Amniotic stem cell (primary cell): ENCODE data around the gene STK38L.

Source experiments
- DNase-seq: peaks from one replicate; lab custom pipeline; 2025; lab: John Stamatoyannopoulos, UW

The STK38L gene

DNA sequence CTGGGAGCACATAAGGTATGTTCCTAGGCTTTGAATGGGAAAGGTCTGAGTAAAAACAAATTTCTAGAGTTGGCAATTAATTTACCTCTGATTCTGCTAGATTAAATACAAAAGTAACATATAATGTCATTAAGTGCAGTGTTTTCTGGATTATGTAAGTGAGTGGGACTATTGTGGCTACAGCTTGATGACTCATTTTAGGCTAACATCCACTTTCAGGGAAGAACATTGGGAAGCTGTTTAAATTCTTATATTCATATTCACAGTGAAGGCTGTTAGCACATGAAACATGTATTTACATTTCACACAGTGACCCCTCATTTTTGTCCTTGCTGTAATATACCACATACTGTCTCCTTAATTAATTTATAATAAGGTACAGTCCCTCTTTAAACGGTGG is 75.3 kb downstream of the STK38L start:
- DNase-seq: no peak

DNA sequence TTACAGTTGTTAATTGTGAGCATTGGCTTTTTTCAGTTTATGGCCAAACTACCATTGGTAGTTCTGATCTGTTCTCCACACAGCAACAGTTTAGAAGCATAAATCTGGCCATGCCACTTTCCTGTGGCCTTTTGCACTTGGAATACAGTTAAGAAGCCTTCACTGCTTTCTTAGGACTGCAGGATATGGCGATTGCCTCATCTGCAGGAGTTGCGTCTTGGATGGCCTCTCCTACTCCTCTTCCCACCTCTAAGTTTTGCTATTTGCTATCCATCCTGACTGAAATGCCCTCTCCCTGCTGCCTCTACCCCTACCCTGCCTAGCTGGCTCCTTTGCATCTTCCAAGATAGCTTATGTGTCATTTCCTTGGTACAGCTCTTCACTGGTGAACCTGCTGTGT is 75.8 kb downstream of the STK38L start:
- DNase-seq: no peak

DNA sequence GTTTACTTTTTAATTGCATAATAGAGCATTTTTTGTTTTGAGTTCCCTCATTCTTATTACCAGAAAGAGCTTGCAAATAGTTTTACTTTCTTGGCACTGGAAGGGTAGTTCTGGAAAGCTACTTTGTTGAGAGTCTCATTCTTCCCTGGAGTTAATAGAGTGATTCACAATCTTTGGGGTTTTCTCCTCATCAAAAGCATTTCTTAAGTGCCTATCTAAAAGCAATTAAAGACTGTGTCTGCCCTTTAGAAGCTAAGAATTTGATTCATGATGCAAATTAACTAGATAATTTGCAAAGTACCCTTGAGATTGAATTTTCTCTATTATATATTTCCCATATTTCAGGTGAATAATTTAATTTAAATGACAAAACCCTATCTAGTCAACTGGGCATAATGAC is 80.4 kb downstream of the STK38L start:
- DNase-seq: no peak

DNA sequence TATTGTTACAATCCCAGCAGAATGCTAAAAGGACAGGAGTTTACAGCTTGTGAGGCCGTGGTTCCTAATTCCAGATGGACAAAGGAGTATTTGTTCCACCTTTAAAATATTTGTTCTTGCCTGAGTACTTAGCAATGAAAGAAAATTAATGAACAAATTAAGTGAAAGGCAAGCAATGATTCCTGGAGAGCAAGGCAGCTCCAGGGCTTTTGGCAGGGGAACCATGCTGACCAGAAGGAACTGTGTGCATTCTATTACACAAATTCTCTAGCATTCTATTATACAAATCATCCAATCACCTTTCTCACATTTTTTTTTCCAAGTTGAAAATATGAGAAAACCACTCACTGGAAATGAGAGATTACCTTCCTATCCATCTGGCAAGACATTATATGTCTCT is 86.8 kb downstream of the STK38L start:
- DNase-seq: no peak

DNA sequence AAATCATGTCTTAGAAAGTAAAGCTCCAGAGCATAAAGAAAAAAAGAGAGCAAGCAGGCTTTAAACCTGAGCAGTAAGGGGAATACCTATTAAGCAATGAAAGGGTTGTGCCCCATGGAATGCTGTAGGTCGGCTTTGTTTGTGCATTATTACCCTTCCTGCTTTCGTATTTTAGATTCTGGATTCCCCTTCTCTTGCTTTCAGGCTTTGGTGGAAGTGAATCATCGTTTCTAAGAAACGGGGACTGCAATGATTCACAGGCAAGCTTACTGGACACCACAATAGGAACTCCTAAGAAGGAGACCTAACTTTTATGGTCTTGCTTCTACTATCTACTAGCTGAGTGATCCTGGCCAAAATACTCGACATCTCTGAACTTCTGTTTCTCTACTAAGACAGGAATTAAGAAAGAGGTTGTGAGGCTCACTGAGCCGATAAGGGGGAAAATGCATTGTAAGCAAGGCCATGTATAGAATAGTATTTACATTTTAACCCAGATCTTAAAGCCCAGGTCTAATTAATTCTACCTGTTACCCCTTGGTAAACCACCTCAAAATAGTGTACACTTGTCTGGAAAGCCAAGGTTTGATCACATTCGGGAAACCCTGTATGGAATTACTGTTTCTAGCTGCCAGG is 87.3 kb downstream of the STK38L start:
- peak; percentile 79 for DNase-seq

DNA sequence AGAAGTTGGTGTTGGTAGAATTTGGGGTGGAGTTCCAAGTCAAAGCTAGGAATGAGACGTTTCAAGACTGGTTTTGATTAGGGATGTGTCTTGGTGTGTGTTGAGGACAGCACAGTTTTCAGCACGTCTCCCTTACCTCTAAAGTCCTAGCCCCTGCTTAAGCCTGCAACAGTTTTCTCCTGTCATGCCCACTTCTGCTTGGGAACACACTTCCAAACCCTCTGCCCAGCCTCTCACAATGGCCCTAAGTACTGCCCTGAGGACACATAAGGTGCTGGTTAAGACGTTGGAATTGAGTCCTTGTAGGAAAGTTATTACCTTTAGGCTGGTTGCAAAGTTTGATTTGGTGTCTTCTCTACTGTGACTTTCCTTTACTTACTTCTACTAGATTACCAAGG is 87.8 kb downstream of the STK38L start:
- no peak for DNase-seq

DNA sequence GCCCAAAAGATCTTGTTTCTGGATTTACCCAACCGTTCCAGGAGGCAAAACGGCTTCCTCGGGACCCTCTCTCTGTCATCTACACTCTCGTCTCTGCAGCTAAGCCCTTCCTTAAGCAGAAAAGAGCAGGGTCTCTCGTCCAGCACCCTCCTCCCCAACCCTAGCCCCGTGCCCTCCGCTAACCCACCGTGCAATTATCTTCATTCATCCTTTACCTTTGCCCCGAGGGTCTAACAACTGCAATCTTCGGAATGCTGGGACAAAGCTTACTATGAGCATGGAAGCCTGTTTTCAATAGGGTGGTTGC is 88.3 kb downstream of the STK38L start:
- no peak for DNase-seq

DNA sequence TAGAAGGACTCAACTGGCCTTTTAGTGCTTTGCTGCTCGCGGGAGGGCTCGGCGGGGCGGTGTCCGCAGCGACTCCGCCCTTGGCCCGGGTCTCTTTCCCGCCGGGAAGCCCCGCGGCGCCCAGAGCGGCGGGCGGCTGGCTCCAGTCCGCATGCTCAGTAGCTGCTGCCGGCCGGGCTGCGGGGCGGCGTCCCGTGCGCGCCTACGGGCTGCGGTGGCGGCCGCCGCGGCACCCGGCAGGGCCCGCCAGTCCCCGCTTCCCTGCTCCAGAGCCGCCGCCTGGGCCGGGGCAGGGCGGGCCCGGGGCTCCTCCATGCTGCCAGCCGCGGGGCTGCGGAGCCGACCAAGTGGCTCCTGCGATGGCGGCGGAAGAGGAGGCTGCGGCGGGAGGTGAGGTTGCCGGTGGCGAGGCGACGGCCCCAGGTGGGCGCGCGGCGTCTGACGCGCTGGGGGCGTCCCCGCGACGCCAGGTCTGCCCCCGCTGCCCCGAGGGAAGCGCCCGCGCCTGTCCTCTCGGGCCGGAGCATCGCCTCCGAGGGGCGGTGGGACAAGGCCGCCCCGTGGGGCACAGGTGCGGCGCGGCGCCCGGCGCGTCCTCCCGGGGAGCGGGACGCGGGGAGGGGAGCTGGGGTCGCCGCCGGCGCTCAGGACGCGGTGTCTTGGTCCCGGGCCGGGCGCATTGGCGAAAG is 88.8 kb downstream of the STK38L start, which contains the start of gene BMAL2:
Gene BMAL2, plus strand, starts transcription at position 123 of the 689 bp plus-strand sequence. Its CDS starts 237 bp downstream, at position 360.
- no peak for DNase-seq

DNA sequence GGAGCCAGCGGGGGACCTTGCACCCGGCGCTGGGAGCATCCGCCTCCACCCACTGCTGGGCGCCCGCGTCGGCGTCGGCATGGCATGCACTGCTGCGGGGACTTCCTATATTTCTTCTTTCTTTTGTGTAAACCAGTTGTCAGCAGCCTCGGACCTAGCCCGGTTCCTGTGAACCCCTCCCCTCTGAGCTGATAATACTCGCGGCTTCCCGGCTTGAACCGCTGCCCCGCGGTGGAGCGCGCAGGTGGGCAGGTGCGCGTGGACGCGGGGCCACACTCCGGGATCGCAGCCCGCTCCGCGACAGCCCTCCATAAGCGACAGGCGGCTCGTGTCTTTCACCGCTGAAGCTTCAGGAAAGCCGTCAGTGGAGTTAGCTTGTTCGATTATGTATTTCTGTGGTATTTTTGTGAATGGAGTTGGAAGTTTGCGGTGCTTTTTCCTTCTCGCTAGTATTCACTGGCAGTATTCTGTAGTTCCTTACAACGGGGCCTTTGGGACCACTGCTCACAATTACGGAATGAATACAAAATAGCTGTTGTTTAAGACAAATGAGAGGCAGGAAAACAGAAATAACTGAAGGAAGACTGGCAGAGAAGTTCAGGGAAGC is 89.4 kb downstream of the STK38L start:
- no peak for DNase-seq

DNA sequence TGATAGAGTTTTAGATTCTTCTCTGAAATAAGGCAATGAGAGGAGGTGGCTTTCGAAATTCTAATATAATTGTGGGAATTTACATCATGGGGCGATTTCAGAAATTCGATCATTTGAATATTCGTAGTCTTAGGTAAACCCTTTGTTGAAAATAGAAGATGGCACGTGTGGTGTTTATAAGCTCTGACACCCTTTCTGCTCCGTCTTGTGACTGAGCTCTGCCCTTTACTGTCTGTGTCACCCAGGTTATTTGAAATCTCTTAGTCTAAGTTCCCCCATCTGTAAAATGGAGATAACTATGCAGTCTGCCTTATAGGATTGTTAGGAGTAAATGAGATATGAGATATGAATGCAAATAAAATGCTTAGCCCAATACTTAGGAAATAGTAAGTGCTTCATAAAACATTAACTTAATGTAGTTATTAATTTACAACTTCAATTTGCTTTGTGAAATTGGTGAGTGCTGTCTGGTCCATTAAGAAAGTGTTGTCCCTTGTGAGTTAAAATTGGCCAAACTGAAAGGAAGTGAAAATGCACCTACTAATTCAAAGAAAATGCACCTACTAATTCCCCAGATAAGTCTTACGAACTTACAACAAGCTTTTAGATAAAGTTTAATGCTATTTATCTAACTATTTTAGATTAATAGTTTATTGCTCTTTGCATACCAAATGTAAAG is 90.1 kb downstream of the STK38L start:
- DNase-seq: no peak

DNA sequence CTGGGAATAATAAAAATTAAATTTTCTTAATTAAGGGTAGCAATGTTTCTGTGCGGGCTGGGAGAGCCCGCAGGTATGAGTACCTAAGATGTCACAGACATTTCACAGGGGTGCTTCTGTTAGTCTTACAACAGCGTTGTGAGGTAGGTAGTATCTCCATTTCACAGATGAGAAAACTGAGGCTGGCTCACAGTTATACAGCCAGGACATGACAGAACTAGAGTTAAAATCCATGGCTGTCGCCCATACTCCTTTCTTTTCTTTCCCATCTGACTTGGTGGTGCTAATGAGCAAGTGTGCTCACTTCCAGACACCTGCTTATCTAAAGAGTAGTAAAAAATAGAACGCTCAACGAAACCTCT is 90.6 kb downstream of the STK38L start:
- no peak for DNase-seq

DNA sequence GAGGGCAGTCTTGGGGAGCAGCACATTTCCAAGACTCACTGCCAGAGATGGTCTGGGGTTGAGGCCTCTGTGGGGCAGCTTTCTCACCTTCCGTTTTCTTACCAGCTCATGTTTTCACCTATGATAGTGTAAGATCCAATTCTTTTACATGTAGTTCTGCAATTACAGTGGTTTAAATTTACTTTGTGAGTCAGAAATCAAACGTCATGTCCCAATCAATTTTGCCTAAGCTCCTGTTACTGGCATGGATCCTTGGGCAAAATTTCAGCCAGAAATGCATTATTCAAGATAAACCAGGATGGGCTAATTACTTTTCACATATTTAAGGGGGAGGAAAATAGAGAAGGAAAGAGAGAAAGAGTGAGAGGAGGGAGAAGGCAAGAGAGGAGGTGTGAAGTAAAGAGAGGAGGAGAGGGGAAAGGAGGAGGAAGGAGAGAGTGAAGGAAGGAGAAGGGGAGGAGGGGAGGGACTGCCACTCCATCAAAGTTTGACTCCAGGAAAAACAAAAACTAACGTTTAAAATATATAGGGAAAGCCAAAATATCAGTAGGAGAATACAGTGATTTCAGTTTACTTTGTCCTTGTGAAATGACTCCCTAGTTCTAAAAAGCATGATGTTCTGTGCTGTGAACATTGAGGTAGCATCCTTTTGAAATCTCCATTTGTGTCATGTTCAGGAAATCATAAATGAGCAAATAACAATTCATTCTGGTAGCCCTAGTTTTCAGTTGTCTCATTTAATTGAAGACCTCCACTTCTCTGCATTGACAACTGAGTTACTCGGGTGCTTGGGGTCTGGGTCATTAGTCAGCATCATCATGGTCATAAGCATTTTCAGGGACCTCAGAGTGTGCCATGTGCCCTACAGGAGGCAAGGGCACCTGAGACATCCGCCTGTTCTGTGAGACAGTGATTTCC is 91.5 kb downstream of the STK38L start:
- DNase-seq: no peak

DNA sequence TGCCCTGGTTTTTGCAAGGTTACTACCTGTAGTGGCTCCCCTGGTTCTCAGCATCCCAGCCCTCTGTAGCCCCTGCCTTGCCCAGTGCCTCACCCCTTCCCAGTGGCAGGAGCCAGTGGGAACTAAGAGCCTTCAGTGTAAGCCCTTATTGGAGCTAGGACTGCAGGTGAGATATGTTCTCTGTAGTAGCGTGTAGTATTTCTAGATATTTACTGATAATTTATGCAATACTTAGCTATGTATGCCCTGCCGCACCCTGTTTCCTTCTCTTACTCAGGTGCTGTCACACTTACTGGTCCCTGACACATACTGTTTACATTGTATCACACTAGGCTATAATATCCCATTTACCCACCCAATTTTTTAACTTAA is 92.2 kb downstream of the STK38L start:
- DNase-seq: no peak

DNA sequence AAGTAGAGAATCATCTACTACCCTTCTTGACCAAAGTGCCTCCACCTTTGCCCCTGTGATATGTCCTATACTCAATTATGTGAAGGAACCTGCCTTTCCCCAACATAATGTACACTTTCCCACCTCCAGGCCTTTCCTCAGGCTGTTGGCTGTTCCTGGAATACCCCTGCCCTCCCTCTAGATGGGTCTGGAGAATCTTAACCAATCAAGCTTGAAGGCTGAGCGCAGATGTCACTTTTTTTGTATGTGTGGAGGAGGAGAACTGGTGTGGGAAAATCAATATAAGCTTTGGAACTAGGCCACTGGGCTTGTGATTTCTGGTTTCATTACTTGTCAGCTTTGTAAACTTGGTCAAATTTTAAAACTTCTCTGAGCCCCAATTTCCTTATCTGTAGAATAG is 93.3 kb downstream of the STK38L start:
- no peak for DNase-seq

DNA sequence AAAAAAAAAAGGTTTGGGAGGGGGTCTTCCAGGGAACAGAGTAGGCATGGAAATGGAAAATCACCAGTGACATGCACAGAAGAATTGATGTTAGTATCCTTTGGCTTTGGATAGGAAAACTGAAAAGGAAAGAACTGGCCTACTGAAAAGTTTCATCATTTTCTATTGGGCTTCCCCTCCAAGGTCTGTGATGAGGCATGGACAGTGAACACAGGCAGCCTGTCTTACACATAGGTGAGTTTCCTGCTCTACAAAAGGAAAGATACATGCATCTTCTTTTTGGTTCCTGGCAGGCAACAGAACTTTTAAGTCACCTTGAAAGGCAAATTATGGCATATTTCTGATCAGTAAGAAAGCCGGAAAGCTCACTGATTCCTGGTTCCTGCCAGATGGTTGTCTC is 94.4 kb downstream of the STK38L start:
- no peak for DNase-seq

DNA sequence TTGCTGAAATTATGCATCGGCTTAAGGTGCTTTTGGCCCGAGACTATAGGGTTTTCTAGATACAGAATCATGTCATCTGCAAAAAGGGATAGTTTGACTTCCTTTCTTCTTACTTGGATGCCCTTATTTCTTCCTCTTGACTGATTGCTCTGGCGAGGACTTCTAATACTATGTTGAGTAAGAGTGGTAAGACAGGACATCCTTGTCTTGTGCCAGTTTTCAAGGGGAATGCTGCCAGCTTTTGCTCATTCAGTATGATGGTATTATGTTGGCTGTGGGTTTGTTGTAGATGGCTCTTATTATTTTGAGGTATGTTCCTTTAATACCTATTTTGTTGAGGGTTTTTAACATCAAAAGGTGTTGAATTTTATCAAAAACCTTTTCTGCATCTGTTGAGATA is 96.9 kb downstream of the STK38L start:
- DNase-seq: no peak

DNA sequence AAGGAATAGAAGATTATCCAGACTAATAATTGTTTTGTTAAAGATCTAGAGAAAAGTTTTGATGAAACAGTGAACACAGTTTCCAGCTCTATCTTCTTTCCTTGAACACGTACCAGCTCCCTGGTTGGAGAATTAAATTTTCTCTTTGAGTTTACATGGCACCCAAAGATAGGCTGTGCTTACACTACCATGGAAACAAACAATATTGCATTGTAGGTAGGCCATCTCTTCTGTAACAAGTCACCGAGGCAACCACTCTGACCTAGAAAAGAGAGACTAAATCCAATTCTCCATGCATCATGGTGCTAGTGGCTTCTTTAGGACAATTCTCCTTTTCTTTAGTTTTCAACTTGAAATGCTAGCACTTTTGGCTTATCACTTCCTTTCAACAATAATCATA is 98.5 kb downstream of the STK38L start:
- DNase-seq: no peak

DNA sequence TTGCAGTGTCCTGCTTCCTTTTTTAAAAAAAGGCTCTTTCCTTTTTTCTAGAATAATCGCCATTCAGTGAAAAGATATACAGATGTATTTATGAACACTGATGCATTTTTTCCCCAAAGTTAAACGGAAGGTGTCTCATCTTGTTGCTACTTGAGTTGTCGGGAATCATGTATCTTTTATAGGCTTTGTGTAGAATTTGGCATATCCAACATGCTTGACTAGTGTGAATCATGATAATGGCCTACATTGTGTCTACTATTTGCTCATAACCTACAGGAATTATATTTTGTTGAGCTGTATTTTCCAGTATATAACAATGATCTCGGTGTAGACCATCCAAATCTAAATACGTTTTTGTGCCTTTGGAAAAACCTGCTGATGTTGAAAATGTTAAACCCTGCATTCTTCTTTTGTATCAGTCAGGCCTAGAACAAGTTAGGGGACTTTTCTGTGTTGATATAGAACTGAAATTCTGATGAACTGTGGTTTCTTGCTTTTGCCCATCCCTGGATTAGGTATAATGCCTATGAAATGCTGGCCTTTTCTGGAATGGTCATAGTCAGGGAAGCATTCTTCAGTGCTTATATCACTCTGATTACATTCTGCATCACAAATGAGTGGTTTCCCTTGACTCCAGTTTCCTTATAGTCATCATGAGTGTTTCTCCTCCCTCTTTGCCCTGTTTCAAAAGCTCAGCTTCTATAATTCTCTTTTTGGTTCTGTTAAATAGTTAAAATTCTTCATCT is 99.3 kb downstream of the STK38L start:
- peak; percentile 91 for DNase-seq

DNA sequence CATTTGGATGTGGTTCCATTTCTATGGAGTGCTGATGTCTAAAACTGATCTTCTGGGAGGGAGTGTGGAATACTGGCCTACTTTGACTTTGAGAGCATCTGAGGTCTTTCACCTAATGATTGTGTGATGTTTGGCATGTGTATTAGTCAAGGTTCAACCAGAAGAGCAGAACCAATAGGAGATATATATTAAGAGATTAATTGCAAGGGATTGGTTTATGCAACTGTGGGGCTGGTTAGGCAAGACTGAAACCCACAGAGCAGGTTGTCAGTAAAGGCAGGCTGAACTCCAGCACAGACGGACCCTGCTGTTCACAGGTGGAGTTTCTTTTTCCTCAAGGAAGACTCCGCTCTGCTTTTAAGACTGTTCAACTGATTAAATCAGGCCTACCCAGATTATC is 100.2 kb downstream of the STK38L start:
- DNase-seq: no peak

DNA sequence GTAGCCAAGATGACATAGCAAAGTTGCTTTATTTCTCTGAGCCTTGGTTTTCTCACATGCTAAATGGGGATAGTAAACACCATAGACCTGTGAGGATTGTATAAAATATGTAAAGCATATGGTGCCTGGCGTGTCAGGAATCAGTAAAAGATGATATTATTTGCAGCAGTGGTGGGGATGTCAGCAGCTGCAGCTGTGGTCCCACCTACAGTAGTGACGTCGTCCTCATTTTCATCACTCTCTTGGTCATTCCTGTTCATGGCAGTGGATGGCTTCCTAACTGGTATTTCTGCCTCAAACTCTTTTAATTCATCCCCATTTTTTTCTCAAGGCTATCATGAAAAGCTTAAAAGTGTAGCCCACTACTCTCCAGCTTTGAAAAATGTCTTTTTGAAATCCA is 100.7 kb downstream of the STK38L start:
- no peak for DNase-seq

DNA sequence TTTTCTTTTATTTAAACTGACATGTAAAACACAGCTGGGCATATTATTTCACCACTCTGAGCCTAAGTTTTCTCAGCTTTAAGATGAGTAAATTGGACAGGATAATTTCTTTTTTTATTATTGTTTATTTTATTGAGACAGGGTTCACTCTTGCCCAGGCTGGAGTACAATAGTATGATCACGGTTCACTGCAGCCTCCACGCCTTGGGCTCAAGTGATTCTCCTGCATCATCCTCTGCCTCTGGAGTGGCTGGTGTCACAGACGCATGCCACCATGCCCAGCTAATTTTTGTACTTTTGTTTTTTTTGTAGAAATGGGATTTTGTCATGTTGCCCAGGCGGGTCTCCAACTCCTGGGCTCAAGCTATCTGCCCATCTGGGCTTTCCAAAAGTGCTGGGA is 101.3 kb downstream of the STK38L start:
- no peak for DNase-seq

DNA sequence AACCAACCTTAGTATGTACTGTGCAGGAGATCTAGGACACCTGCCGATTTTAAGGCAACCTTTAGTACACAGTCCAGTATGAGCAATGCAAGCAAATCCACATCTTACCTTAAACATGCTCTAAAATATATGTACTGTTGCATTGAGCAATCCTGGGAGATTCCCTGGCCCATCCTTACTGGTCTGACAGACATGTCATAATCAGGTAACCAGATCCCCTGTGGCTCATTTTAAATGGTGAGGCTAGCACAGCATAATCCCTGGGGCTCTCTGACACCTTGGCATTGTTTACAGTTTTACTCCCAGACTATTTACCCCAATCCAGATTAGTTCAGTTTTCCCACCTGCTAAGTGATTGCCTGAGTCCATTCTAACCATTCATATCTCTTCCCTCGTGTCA is 103.7 kb downstream of the STK38L start:
- DNase-seq: no peak
